ENCODE data around the gene DOCK7.
A peak's percentile ranks its signal among the peaks of the same experiment; 100 is the strongest.
"Not testable (repeated sequence)": the region's sequence is repeated elsewhere in the genome, so short reads cannot be mapped to it uniquely, and the experiment has no call there.

The DOCK7 gene

GRCh38 chr1:62590255-62590969 lies 97.8 kb downstream of the DOCK7 start:
- no peak for TF ChIP-seq POLR2AphosphoS5 (IDR thresholded peaks at IDR 0.05; ENCODE audit: borderline replicate concordance, low read depth, low read length)
- TF ChIP-seq EZH2 (IDR thresholded peaks at IDR 0.05) = no peak
- TF ChIP-seq FOXP2 (optimal IDR thresholded peaks at IDR 0.05; ENCODE audit: control extremely low read depth, extremely low read length, insufficient read depth) = no peak
- Histone ChIP-seq H3K9ac (ENCODE audit: insufficient read length) (no peak overlapping the region), H3K4me3 (no peak overlapping the region), H3K36me3 (ENCODE audit: insufficient read depth, low read length) (no peaks in the 10 kb centered on the region), H3K27ac (no peak overlapping the region), H3K9me3 (ENCODE audit: low read depth, low read length) (no peaks in the 10 kb centered on the region)
- DNase-seq (ENCODE audit: low read depth, low spot score) = no peak

DNA sequence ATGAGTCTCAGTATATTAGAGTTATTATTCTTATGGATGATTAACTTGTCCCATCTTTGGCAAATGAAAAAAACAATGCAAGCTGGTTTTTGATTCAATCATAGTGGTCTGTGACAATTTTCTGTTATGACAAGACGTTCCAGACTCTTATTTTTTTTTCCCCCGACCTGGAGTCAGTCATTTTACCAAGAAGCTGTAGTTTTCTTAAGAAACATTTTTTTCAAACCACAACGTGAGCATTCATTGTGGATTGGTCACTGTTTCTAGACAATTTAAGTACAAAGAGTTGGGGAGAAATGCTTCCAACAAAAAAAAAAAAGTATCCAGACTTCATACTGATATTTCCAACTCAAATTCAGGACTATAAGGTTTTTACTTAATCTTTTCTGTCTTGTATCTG lies 98.9 kb downstream of the DOCK7 start:
- Histone ChIP-seq H3K9me3 (ENCODE audit: low read depth, low read length) (no peaks in the 10 kb centered on the region), H3K27ac (no peak overlapping the region), H3K9ac (ENCODE audit: insufficient read length) (no peak overlapping the region), H3K36me3 (ENCODE audit: insufficient read depth, low read length) (no peaks in the 10 kb centered on the region), H3K4me3 (no peak overlapping the region)
- TF ChIP-seq POLR2AphosphoS5 (IDR thresholded peaks at IDR 0.05; ENCODE audit: borderline replicate concordance, low read depth, low read length) = no peak
- TF ChIP-seq EZH2 (IDR thresholded peaks at IDR 0.05) = no peak
- no peak for TF ChIP-seq FOXP2 (optimal IDR thresholded peaks at IDR 0.05; ENCODE audit: control extremely low read depth, extremely low read length, insufficient read depth)
- no peak for DNase-seq (ENCODE audit: low read depth, low spot score)

- no peak overlapping the region for H3K4me3 ChIP-seq
- H3K9ac ChIP-seq (ENCODE audit: insufficient read length) = no peak overlapping the region
- no peak for TF ChIP-seq POLR2AphosphoS5 (IDR thresholded peaks at IDR 0.05; ENCODE audit: borderline replicate concordance, low read depth, low read length)
- H3K36me3 ChIP-seq (ENCODE audit: insufficient read depth, low read length) = no peaks in the 10 kb centered on the region
- no peak overlapping the region for H3K27ac ChIP-seq
- no peak for DNase-seq (ENCODE audit: low read depth, low spot score)
- H3K9me3 ChIP-seq (ENCODE audit: low read depth, low read length) = no peaks in the 10 kb centered on the region
These were observed 100.2 kb downstream of the DOCK7 start for GRCh38 chr1:62588000-62588399.

- no peak overlapping the region for H3K27ac ChIP-seq
- no peaks in the 10 kb centered on the region for H3K9me3 ChIP-seq (ENCODE audit: low read depth, low read length)
- H3K36me3 ChIP-seq (ENCODE audit: insufficient read depth, low read length) = no peaks in the 10 kb centered on the region
- H3K4me3 ChIP-seq = no peak overlapping the region
- H3K9ac ChIP-seq (ENCODE audit: insufficient read length) = no peak overlapping the region
- no peak for DNase-seq (ENCODE audit: low read depth, low spot score)
- TF ChIP-seq EZH2 (IDR thresholded peaks at IDR 0.05) (no peak), POLR2AphosphoS5 (IDR thresholded peaks at IDR 0.05; ENCODE audit: borderline replicate concordance, low read depth, low read length) (no peak), FOXP2 (optimal IDR thresholded peaks at IDR 0.05; ENCODE audit: control extremely low read depth, extremely low read length, insufficient read depth) (no peak)
These were observed 102.6 kb downstream of the DOCK7 start for GRCh38 chr1:62585469-62586155.

DNA sequence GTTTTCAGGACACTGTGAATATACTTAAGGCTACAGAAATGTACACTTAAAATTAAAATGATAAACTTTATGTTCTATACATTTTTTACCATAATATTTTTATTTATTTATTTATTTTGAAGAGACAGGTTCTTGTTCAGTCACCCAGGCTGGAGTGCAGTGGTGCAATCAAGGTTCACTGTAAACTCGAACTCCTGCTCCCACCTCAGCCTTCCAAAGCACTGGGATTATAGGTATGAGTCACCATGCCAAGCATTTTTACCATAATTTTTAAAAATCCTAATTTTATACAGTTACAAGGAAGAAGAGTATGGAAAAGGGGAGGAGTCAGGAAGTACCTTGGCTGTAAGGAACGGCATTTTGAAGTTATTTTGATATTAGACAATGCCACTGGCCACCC lies 114.5 kb downstream of the DOCK7 start:
- Histone ChIP-seq H3K9ac (ENCODE audit: insufficient read length) (no peak overlapping the region), H3K9me3 (ENCODE audit: low read depth, low read length) (no peaks in the 10 kb centered on the region), H3K4me3 (no peak overlapping the region), H3K27ac (no peak overlapping the region), H3K36me3 (ENCODE audit: insufficient read depth, low read length) (no peaks in the 10 kb centered on the region)
- no peak for DNase-seq (ENCODE audit: low read depth, low spot score)
- TF ChIP-seq FOXP2 (optimal IDR thresholded peaks at IDR 0.05; ENCODE audit: control extremely low read depth, extremely low read length, insufficient read depth) = no peak
- TF ChIP-seq POLR2AphosphoS5 (IDR thresholded peaks at IDR 0.05; ENCODE audit: borderline replicate concordance, low read depth, low read length) = no peak
- no peak for TF ChIP-seq EZH2 (IDR thresholded peaks at IDR 0.05)

DNA sequence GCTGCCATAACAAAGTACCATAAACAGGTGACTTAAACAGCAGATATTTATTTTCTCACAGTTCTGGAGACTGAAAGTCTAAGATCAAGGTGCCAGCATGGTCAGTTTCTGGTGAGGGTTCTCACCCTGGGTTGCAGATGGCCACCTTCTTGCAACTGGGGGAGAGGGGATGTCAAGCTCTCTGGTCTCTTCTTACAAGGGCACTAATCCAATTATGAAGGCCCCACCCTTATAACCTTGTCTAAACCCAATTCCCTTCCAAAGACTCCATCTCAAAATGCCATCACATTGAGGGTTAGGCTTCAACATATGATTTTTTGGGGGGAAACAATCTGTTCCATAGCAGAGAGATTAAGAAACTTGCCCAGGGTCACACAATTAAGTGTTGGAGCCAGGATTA lies 115.7 kb downstream of the DOCK7 start:
- Histone ChIP-seq H3K9me3 (ENCODE audit: low read depth, low read length) (no peaks in the 10 kb centered on the region), H3K27ac (no peak overlapping the region), H3K36me3 (ENCODE audit: insufficient read depth, low read length) (no peaks in the 10 kb centered on the region), H3K9ac (ENCODE audit: insufficient read length) (no peak overlapping the region), H3K4me3 (no peak overlapping the region)
- TF ChIP-seq FOXP2 (optimal IDR thresholded peaks at IDR 0.05; ENCODE audit: control extremely low read depth, extremely low read length, insufficient read depth) (no peak), EZH2 (IDR thresholded peaks at IDR 0.05) (no peak), POLR2AphosphoS5 (IDR thresholded peaks at IDR 0.05; ENCODE audit: borderline replicate concordance, low read depth, low read length) (no peak)
- DNase-seq (ENCODE audit: low read depth, low spot score) = no peak

GRCh38 chr1:62571517-62571916 lies 116.7 kb downstream of the DOCK7 start:
- H3K9me3 ChIP-seq (ENCODE audit: low read depth, low read length); H3K4me3 ChIP-seq; H3K9ac ChIP-seq (ENCODE audit: insufficient read length); H3K36me3 ChIP-seq (ENCODE audit: insufficient read depth, low read length); DNase-seq (ENCODE audit: low read depth, low spot score); H3K27ac ChIP-seq: not testable (repeated sequence)

DNA sequence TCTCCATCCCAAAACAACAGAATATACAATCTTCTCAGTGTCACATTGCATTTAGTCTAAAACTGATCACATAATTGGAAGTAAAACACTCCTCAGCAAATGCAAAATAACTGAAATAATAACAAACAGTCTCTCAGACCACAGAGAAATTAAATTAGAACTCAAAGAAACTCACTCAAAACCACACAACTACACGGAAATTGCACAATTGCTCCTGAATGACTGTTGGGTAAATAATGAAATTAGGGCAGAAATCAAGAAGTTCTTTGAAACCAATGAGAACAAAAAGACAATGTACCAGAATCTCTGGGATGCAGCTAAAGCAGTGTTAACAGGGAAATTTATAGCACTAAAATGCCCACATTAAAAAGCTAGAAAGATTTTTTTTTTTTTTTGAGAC lies 120.3 kb downstream of the DOCK7 start:
- peak; percentile 18 for DNase-seq (ENCODE audit: low read depth, low spot score)
- H3K9ac ChIP-seq (ENCODE audit: insufficient read length) = not testable (repeated sequence)

GRCh38 chr1:62567182-62567581 lies 121.0 kb downstream of the DOCK7 start:
- H3K9ac ChIP-seq (ENCODE audit: insufficient read length); H3K9me3 ChIP-seq (ENCODE audit: low read depth, low read length); DNase-seq (ENCODE audit: low read depth, low spot score); H3K4me3 ChIP-seq; H3K27ac ChIP-seq; H3K36me3 ChIP-seq (ENCODE audit: insufficient read depth, low read length): not testable (repeated sequence)

More for the DNA sequence above, 120.3 kb downstream of the DOCK7 start:
- H3K36me3 ChIP-seq (ENCODE audit: insufficient read depth, low read length); H3K27ac ChIP-seq; H3K9me3 ChIP-seq (ENCODE audit: low read depth, low read length); H3K4me3 ChIP-seq: not testable (repeated sequence)
